Liver (tissue), 3 donors: ENCODE measurements around the gene MYMK.

ENCODE experiments used
- CTCF ChIP-seq: fragments of 150-350 bp; IDR thresholded peaks from 2 replicates; pipeline ENCODE4 v1.5.1; 2017; ENCODE audit warnings: improper control_type of control experiment, low read depth, low read length; ENCODE audit not compliant: missing input control
- JUND ChIP-seq, 2 donors: IDR thresholded peaks; 2 replicates each; pipeline ENCODE4 v1.6.1; 2016; ENCODE audit warnings: antibody characterized with exemption in 2 of 2
- RAD21 ChIP-seq, 2 donors: IDR thresholded peaks; 2 replicates each; pipeline ENCODE4 v1.6.1; 2016; ENCODE audit warnings: antibody characterized with exemption in 2 of 2, mild to moderate bottlenecking in 2 of 2
- REST ChIP-seq: IDR thresholded peaks from 2 replicates; pipeline ENCODE4 v1.6.1; 2016; ENCODE audit warnings: antibody characterized with exemption, mild to moderate bottlenecking
- SP1 ChIP-seq: IDR thresholded peaks from 2 replicates; pipeline ENCODE4 v1.6.1; 2018; ENCODE audit warnings: antibody characterized with exemption, mild to moderate bottlenecking
- TAF1 ChIP-seq: conservative IDR thresholded peaks from 2 replicates; pipeline ENCODE4 v1.6.1; 2016; ENCODE audit warnings: antibody characterized with exemption, mild to moderate bottlenecking
- TF ChIP-seq, protein P1 (sequence below): IDR thresholded peaks from 2 replicates; pipeline ENCODE4 v1.6.1; 2016; ENCODE audit warnings: antibody characterized with exemption
- donor health status: healthy.
- donor health status: healthy.

GRCh38 chr9:133525677-133526076 is 918 bp upstream of the MYMK start:
- no peak for TF ChIP-seq TAF1
- TF ChIP-seq CTCF = no peak
- TF ChIP-seq, protein P1, sequence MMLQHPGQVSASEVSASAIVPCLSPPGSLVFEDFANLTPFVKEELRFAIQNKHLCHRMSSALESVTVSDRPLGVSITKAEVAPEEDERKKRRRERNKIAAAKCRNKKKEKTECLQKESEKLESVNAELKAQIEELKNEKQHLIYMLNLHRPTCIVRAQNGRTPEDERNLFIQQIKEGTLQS = no peak
- no peak for TF ChIP-seq REST
- TF ChIP-seq JUND (IDR thresholded peaks at IDR 0.05) = no peak
- no peak for TF ChIP-seq RAD21 (IDR thresholded peaks at IDR 0.05)
- no peak for TF ChIP-seq SP1
